Nephron progenitor cell (in vitro differentiated cells): ENCODE data around the gene FCSK.

ENCODE experiments used
- DNase-seq: peaks from one replicate; pipeline ENCODE4 v3.0.0; 2021
- H3K27ac Mint-ChIP-seq: 2 replicates; pipeline ENCODE4 v1.8.0; 2021; ENCODE audit warnings: mild to moderate bottlenecking, moderate library complexity, mixed read lengths
- H3K27me3 Mint-ChIP-seq: 2 replicates; pipeline ENCODE4 v1.8.0; 2021; ENCODE audit warnings: mild to moderate bottlenecking, low read depth, mixed read lengths; ENCODE audit not compliant: poor library complexity
- H3K36me3 Mint-ChIP-seq: 2 replicates; pipeline ENCODE4 v1.8.0; 2021; ENCODE audit warnings: low read depth, mixed read lengths
- H3K4me1 Mint-ChIP-seq: 2 replicates; pipeline ENCODE4 v1.8.0; 2021; ENCODE audit warnings: mixed read lengths
- H3K4me3 Mint-ChIP-seq: 2 replicates; pipeline ENCODE4 v1.8.0; 2021; ENCODE audit warnings: mild to moderate bottlenecking, moderate library complexity, mixed read lengths
- H3K9me3 Mint-ChIP-seq: 2 replicates; pipeline ENCODE4 v1.8.0; 2021; ENCODE audit warnings: mild to moderate bottlenecking, moderate library complexity, mixed read lengths
- TF ChIP-seq, protein P1 (sequence below): fragments of 200-600 bp; sonication (generic); IDR thresholded peaks from 2 replicates; pipeline ENCODE4 v1.5.0; 2021; ENCODE audit warnings: antibody characterized with exemption

Gene FCSK

DNA sequence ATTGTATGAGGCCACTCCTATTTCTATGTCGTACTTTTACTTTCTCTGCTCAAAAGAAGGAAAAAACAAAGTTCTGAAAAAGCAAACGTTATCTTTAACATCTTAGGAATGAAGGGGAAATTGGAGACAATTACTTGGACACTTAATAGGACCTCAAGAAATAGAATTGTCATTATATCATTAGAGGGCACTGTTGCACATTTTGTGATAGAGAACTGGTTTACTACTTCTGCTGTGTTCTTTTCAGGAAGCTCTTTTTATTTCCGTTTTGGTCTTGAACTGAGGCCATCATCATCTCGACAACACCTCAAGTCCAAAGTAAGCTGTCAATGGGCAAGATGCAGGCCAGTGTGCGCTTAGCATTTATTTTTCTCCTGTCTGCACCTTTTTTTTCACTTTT, 54.4 kb downstream of the FCSK start:
- TF ChIP-seq, protein P1, sequence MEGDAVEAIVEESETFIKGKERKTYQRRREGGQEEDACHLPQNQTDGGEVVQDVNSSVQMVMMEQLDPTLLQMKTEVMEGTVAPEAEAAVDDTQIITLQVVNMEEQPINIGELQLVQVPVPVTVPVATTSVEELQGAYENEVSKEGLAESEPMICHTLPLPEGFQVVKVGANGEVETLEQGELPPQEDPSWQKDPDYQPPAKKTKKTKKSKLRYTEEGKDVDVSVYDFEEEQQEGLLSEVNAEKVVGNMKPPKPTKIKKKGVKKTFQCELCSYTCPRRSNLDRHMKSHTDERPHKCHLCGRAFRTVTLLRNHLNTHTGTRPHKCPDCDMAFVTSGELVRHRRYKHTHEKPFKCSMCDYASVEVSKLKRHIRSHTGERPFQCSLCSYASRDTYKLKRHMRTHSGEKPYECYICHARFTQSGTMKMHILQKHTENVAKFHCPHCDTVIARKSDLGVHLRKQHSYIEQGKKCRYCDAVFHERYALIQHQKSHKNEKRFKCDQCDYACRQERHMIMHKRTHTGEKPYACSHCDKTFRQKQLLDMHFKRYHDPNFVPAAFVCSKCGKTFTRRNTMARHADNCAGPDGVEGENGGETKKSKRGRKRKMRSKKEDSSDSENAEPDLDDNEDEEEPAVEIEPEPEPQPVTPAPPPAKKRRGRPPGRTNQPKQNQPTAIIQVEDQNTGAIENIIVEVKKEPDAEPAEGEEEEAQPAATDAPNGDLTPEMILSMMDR, result no peak
- Mint-ChIP-seq H3K9me3 (no peaks in the 10 kb centered on the region), H3K36me3 (peaks cover 45% of the 10 kb centered on the region), H3K4me1 (no peaks in the 10 kb centered on the region), H3K27ac (no peak overlapping the region), H3K27me3 (no peaks in the 10 kb centered on the region), H3K4me3 (no peak overlapping the region)
- no peak for DNase-seq

DNA sequence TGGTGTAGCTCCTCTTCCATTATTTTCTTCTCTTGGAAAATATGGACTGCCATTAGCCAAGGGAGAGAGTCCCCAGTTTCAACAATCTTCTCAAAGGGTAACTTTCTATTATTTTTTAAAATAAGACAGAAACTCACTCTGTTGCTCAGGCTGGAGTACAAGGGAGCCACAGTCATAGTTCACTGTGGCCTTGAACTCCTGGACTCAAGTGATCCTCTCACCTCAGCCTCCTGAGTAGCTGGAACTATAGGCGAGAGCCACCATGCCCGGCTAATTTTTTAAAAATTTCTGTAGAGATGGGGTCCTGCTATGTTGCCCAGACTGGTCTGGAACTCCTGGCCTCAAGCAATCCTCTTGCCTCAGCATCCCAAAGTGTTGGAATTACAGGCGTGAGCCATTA, 55.8 kb downstream of the FCSK start:
- no peaks in the 10 kb centered on the region for H3K9me3 Mint-ChIP-seq
- no peak overlapping the region for H3K4me3 Mint-ChIP-seq
- no peaks in the 10 kb centered on the region for H3K27me3 Mint-ChIP-seq
- no peaks in the 10 kb centered on the region for H3K4me1 Mint-ChIP-seq
- TF ChIP-seq, protein P1, result no peak
- no peak for DNase-seq
- no peak overlapping the region for H3K27ac Mint-ChIP-seq
- H3K36me3 Mint-ChIP-seq, result peaks cover 43% of the 10 kb centered on the region

DNA sequence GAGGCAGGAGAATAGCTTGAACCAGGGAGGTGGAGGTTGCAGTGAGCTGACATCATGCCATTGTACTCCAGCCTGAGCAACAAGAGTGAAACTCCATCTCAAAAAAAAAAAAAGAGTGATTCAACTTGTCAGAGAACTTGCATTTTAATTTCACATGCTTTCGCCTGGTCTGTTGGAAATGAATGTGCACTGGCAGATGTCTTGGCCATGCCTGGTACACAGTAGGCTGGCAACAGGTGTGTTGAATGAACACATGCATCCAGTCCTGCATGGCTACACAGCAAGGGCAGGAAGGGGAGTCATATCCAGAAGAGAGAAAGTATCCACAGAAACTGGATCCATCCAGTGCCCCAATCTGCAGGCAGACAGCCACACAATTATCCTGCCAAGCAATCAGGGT, 57.4 kb downstream of the FCSK start:
- Mint-ChIP-seq H3K4me3 (no peak overlapping the region), H3K36me3 (peaks cover 43% of the 10 kb centered on the region), H3K9me3 (no peaks in the 10 kb centered on the region), H3K27me3 (no peaks in the 10 kb centered on the region), H3K27ac (no peak overlapping the region), H3K4me1 (no peaks in the 10 kb centered on the region)
- TF ChIP-seq, protein P1, result no peak
- DNase-seq, result no peak

DNA sequence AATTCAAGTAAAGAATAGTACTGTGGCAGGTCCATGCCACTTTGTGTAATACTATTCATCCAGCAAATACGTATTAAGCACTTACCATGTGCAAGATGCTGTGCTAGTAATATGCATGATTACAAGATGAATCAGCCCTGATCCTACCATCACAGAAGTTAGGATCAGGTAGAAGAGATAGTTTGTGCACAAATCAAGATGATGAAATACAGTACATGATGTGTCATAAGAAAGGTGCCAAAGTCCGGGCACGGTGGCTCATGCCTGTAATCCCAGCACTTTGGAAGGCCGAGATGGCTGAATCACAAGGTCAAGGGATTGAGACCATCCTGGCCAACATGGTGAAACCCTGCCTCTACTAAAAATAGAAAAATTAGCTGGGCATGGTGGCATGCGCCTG, 58.1 kb downstream of the FCSK start:
- no peak for DNase-seq
- H3K4me3 Mint-ChIP-seq, result no peak overlapping the region
- peaks cover 46% of the 10 kb centered on the region for H3K36me3 Mint-ChIP-seq
- H3K4me1 Mint-ChIP-seq, result no peaks in the 10 kb centered on the region
- H3K9me3 Mint-ChIP-seq, result no peaks in the 10 kb centered on the region
- TF ChIP-seq, protein P1, result no peak
- no peak overlapping the region for H3K27ac Mint-ChIP-seq
- no peaks in the 10 kb centered on the region for H3K27me3 Mint-ChIP-seq

DNA sequence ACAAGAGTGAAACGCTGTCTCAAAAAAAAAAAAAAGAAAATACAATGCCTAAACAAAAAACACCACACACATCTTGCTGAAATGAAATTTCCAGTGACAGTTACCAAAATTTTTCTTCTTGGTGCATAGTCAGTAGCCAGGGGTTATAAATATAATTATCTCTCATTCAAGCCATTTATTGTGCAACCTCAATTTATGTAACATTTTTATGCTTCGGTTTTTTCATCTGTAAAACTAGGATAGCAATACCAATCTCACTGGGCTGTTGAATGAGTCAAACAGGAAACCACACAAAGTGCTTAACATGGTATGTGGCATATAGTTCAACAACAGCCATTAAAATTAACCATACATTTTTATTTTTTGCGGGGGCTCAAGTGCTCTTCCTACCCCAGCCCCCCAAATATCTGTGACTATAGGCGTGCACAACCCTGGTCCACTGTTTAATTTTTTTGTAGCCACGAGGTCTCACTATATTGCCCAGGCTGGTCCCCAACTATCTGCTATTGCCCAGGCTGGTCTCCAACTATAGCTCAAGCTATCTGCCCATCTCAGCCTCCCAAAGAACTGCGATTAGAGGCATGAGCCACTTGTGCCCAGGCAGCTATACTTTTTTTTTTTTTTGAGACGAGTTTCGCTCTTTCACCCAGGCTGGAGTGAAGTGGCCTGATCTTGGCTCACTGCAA, 66.4 kb downstream of the FCSK start:
- peaks cover 34% of the 10 kb centered on the region for H3K36me3 Mint-ChIP-seq
- H3K4me3 Mint-ChIP-seq, result no peak overlapping the region

More for the DNA sequence above, 66.4 kb downstream of the FCSK start:
- Mint-ChIP-seq H3K9me3 (no peaks in the 10 kb centered on the region), H3K27ac (no peak overlapping the region), H3K27me3 (no peaks in the 10 kb centered on the region), H3K4me1 (peaks cover 29% of the 10 kb centered on the region)
- TF ChIP-seq, protein P1, result no peak
- DNase-seq, result no peak
